Right renal pelvis (tissue), 4 donors: ENCODE measurements around the gene ACSS1. TPM values are rescaled to one million over a fixed set of nuclear protein-coding genes. Genes with fewer than 3 reads are reported as not detected.

Source experiments
- DNase-seq, 4 donors: peaks; one replicate each; pipeline ENCODE4 v3.0.0-alpha.2; 2013; ENCODE audit warnings: low read depth in 4 of 4, low spot score in 3 of 4, missing footprints in 1 of 4
- polyA plus RNA-seq, 4 donors: library from polyadenylated mRNA; unstranded; fragments of 120-200 nt; gene quantifications; one replicate each; pipeline ENCODE4 v1.2.1, GENCODE V29; 2013; ENCODE audit not compliant: insufficient read length in 4 of 4

The ACSS1 gene
- polyA plus RNA-seq, 4 donors = 31.0 to 36.6 (median 32.0) TPM

DNA sequence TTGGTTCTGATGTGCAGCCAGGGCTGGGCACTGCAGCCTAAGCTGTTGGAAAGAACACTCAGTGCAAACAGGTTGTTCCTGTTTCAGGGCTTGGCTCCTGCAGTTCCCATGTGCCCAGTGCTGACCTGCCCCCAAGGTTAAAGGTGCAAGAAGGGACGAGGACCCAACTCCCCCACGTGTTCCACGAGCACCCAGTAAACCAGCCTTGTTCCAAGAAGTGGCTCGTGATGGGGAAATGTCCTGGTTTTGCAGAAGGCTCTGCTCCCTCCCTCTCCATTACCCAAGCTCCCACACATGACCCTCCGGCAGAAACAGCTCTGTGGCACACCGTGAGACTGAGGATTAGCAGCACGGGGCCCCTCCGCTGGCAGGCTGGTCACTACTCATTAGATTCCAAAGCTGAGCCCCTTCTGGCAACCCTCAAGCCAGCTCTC is 9.4 kb downstream of the ACSS1 start:
- DNase-seq = no peak

- DNase-seq = no peak
Observed at GRCh38 chr20:25047766-25048165, 10.2 kb downstream of the ACSS1 start.

DNA sequence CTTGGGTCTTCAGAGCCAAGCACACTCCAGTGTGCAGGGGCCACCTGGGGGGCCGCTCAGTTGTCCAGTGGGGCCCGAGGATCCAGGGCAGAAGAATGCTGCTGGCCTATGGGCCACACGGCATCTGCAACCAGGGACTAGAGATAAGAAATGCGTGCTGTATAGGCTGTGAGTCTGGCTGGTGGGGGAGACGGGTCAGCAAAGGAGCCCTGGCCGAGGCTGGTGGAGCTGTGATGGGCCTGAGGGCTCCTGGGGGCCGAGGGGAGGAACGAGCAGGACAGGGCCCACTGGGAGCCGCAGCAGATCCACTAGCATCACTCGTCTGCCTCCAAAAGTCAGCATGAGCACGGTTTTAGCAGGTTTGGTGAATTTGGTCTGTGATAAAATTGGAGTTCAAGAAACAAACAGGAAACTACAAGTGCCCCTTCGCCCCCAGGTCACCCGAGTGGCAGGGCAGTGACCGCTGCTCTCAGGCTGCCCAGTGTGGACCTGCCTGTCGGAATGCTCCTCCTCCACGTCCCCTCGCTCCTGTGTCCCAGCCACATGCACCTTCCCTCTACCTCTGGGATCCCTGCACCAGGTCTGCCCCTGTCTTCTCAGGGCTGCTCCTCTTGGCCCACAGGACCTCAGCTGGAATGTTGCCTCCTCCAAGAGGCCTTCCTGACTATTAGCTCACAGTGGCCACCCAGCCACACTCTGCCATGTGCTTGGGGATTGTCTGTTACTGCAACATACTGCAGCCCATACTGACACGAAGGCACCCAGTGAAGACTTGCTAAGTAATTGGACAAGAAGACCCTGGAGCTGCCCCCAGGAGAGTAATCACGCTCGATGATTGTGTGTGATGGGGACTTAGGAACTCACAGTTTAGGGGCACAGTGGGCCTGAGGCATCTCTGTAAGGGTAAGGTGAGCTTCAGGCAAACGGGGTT is 10.9 kb downstream of the ACSS1 start:
- no peak for DNase-seq

DNA sequence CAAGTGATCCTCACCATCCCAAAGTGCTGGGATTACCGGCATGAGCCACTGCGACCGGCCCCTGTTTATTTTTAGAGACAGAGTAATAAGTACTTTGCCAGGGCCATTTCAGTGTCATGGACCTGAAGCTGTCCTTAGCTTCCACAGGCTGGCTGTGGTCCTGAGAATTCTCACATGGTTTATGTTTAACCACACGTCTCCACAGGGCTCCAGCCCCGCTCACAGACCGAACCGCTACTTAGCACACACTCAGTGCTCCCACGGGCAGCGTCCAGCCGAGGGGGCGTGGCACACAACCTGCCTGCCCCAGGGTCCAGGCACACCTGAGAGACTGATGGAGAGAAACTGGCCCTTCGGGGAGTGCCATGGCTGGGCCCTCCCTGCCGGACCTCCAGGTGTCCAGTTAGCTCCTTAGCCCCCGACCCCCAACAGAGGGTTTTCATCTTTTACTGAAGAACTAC is 11.7 kb downstream of the ACSS1 start:
- no peak for DNase-seq

DNA sequence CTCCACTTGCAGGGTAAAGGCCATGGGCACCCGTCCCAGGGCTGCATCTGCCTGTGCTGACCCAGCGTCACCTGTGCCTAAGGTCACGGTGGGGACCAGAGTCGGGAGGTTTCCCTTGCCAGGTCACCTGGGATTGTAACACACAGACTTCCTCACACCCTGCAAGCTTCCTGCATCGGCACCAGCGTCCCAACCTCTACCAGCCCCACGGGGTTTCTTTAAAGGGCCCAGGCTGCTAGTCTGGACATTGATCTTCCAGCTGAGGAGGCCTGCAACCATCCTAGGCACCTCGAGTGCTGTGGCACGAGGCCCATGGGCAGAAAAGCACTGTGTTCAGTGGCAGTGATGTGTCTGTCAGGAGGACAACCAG is 12.6 kb downstream of the ACSS1 start:
- DNase-seq = no peak

GRCh38 chr20:25044660-25045342 is 13.1 kb downstream of the ACSS1 start:
- no peak for DNase-seq

GRCh38 chr20:25044261-25044560 is 13.7 kb downstream of the ACSS1 start:
- no peak for DNase-seq

DNA sequence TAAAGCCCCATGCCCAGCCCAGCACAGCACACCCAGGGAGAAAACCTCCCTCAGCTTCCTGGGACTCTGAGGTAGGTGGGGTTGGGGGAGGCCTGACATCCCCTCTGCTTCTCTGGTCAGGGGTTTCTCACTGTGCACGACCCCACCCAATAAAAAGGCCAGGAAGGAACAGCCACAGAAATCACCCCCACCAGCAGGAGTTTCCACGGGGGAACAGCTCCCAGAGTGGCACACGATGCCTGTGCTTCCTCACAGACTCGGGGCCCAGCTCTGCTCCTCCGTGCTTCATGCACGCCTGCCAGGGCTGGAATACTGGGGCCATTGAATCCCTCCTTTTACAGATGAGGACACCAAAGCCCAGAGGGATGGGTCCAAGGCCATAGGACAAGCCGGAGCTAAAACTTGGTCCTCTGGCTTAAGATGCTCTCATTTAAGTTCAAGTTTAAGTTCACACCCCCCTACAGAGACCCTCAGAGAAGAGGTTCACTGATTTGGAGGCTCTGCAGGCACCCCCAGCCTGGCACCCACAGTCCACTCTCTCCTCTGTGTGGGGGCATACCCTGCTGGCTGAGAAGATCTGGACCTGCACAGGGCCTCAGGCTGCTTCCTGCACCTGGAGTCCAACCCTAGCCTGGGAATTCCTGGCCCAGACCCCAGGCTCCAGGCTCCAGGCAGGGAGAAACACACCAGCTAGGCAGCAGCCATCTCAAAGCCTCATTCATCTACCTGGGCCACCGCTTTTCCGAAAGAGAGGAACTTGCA is 14.3 kb downstream of the ACSS1 start:
- no peak for DNase-seq

DNA sequence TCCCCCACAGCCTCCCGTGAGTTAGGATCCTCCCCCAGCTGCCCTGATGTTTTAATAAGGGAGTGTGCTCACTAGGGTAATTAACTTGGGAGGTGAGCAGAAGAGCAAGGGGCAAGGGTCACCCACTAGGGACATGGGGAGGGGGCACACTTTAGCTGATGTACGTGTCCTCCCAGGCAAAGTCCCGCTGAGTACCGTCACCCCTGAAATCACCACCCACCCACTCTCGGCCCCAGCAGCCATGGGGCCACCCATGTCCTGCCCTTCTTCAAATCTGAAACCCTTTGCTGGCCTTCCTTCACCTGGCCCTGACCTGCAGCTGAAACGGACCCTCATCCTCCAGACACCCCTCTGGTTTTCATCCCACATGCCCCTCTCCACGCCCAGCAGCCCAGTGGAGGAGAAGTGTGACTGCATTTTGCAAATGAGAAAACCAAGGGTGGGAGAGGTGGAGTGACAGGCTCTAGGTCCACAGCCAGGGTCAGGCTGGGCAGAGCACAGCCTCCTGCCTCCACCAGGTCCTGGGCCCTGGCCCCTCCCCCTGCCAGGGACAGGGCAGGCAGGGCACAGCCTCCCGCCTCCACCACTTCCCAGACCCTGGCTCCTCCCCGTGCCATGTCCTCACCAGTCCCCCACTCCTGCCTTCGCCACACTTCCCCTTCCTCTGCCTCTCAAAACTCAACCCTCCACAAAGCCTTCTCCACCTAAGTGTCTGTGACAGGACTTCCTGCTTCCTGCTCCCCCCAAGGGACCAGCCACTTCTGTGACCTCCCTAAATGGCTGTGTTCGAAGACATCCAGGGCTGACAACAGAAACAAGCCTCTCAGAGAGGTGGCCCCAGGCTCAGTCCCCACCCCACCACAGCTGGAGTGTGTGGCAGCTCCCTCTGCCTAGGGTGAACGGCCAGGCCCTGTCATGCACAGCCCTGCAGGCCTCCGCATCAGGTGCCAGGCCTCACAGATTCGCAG is 15.1 kb downstream of the ACSS1 start:
- no peak for DNase-seq

GRCh38 chr20:25041813-25042530 is 16.0 kb downstream of the ACSS1 start:
- no peak for DNase-seq

DNA sequence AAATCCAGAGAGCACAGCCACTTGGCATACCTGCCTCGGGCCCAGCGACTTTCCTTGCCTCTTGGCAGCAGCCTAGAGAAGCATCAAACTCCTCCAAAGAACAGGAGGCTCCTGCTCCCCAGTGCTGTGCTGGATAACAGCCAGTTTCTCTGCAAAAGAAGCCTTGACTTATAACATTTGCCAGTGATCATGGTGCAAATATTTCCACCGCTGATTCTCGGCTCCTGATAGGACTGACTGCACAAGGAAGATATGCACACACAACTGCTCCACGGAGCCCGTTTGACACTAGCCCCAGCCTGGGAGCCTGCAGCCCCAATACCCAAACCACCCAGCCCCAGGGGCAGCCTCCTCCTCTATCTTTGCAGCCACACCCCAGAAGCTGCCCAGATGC is 17.5 kb downstream of the ACSS1 start:
- DNase-seq = no peak

GRCh38 chr20:25039697-25040437 is 18.1 kb downstream of the ACSS1 start:
- DNase-seq = no peak

DNA sequence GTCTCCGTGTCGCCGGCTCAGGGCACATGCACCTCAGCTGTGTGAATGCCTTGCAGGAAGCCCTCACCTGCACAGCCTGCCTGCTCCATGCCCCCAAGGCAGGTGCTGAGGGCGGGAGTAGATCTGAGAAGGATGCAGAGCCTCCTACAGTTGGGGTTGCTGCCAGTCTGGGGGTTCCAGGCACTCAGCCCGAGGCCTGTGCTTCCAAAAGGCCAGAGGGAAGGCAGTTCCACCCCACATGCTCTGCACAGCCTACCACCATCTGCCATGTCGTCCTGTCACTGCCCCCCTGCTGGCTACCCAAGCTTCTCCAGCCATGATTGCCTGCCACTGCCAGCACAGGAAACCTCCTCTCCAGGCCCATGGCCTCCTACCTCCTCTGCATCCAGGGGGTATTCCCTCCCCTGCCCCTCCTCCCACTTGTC is 19.3 kb downstream of the ACSS1 start:
- DNase-seq = no peak

DNA sequence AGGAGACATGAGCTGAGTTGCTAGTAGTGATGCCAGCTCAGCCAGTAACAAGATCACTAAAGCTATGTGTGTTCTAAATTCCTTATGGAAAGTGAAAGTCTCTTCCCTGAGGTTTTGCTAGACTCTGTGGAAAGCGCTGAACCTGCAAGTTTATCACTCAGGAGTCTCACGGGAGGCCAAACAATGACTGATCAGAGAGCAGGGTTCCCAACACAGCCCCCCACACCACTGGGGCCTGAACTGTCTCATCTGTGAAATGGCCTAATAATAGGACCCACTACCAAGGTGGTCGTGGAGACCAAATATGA is 19.9 kb downstream of the ACSS1 start:
- no peak for DNase-seq

- no peak for DNase-seq
Observed at GRCh38 chr20:25037288-25038102, 20.4 kb downstream of the ACSS1 start.

DNA sequence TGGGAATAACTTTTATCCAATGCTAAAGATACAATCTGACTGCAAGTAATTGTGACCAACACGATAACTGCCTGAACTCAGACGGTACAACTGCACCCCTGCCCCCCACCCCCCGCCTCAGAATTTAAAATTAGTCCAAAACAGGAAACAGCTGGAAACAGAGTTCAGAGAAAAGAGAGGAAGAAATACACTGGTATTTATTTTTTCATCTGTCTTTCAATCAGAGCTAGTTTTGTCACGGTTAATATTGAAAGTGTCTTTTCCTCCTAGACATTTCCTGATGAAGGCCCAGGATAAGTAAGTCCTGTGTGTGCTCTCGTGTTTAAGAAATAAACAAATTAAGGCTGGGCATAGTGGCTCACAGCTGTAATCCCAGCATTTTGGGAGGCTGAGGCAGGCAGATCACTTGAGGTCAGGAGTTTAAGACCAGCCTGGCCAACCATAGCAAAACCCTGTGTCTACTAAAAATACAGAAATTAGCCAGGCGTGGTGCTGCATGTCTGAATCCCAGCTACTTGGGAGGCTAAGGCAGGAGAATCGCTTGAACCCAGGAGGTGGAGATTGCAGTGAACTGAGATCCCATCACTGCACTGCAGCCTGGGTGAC is 21.5 kb downstream of the ACSS1 start:
- no peak for DNase-seq

- DNase-seq = no peak
Observed at GRCh38 chr20:25035921-25036320, 22.0 kb downstream of the ACSS1 start.

DNA sequence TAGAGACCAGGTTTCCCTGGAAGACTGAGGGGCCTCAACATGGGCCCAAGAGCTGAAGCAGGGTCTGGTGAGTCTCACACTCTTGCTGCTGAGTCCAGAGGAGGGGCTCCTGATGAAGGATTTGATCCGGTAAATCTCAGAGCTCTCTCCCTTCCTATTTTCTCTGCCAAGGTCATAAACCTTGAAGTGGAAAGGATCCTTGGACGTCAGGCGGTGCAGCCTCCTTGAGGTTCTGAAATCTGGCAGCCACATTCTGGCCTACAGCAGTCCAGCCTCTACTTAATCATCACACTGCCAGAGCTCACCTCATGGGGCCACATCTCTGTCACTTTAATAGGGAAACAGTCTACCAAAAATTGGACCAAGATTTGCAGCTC is 24.0 kb downstream of the ACSS1 start:
- DNase-seq = no peak
